Ramos (cell line): ENCODE data around the gene NLRP5.
"Not testable (repeated sequence)": the region's sequence is repeated elsewhere in the genome, so short reads cannot be mapped to it uniquely, and the experiment has no call there.

Experiments
- in situ Hi-C: fragments of 300-500 bp; cut with MboI; formaldehyde crosslinking; loops from one replicate; pipeline ENCODE4 v1.14.3; 2022; ENCODE audit warnings: low sequenced_read_pairs; ENCODE audit not compliant: unreplicated experiment

NLRP5 gene

DNA sequence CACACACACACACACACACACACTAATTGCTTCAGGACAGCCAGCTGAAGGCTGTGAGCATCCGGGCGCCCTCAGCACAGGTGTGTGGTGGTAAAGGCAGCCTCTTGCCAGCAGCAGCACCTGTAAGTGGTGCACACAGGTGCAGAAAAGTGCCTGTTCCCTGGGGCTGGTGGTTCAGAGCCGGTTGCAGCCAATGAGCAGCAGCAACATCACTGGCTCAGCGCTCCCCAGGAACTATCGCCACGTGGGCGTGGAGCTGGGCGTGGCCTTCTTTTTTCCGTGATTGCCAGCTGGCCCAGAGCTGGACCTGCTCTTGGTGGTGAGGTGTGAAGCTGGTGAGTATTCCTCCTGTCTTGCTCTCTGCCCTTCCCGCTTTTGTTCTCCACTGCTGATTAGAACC, at the start of gene NLRP5:
TSS of gene NLRP5 (plus strand) at position 289 of the 400 bp plus-strand sequence.
- in situ Hi-C loops: no loop called here

DNA sequence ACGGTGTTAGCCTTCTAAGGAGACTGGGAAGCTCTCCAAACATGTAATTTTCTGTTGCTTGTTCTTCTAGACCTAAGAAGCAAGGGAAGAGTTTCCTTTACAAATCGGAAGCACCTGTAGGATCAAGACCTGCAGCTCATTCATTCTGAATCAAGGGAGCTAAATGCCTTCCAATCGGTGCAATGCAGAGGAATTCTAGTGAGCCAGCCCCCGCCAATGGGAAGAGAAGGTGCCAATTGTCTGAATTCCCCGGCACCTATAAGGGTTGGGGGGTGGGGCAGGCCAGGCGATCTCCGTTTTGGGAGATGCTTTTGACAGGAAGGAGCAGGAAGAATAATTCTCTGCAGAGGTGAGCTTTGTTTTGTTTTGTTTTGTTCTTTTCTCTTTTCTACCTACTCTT, 47.4 kb upstream of the NLRP5 start:
- in situ Hi-C loops: no loop called here

DNA sequence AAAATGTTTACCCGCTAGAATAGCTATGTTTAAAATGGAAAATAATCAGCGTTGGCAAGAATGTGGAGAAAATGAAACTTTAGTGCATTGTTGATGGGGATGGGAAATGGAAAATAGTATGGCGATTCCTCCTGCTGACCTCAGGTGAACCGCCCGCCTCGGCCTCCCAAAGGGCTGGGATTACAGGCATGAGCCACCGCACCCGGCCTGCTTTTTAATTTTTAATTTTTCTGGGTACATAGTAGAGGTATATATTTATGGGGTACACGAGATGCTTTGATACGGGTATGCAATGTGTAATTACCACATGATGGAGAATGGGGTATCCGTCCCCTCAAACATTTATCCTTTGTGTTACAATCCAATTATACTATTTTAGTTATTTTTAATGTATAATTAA, 46.3 kb upstream of the NLRP5 start:
- in situ Hi-C loops: no loop called here

DNA sequence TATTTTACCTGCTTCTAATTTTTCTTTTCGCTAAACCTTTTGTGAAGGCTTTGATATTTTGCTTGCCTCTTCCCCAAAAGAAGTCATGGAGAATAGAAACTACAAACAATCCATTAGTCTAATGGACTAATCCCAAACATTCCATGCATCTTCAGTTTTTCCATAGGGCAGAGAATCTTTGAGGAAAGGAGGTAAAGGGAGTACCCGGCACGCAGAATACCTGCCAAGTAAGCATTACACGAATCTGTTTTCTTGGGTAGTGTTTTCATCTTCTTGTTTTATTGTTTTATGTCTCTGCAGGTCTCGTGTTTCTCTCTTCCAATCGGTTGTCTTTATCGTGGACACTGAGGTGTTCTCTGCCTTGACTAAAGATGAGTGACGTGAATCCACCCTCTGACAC, 39.0 kb upstream of the NLRP5 start, which contains the start of gene NLRP8:
TSS of gene NLRP8 (plus strand) at position 301 of the 400 bp plus-strand sequence.
- in situ Hi-C loops: no loop called here

DNA sequence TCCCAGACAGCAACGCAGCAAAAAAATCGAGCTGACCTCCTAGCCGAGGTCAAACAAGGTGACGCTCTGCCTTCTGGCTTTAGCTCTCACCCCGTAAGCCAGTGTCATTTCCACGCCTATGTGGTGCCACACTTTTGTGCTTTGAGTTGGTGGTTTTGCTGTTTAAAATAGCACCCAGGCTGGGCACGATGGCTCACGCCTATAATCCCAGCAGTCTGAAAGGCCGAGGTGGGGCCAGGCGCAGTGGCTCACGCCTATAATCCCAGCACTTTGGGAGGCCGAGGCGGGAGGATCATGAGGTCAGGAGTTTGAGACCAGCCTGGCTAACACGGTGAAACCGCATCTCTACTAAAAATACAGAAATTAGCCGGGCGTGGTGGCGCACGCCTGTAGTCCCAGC, 36.0 kb upstream of the NLRP5 start:
- in situ Hi-C loops: not testable (repeated sequence)

DNA sequence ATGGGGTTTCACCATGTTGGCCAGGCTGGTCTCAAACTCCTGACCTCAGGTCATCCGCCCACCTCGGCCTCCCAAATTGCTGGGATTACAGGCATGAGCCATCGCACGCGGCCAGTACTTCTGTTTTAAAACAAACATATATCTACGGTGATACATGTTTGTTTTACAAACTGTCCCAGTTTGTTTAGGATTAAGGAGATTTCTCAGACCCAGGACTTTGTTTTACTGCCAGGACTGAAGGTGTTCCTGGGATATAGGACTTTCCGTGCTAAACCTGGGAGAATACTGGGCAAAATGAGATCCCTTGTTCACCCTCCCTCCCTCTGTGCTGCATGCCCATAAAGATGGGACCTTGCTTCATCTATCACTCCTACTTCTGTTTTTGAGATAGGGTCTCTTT, 30.1 kb upstream of the NLRP5 start:
- in situ Hi-C loops: no loop called here

DNA sequence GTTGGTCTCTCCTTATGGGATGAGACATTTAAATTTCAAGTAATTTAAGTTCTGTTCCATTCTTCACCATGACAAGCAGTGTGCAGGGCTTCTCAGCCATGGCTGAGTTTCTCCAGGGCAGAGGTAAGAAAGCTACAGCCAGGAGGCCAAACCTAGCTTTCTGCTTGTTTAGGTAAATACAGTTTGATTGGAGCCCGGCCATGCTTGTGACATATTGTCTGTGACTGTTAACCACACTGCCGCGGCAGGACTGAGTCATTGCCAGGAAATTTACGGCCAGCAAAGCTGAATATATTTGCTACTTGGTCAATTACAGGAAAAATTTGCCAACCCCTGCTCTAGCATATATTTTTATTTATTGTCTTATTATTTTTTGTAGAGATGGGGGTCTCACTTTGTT, 28.2 kb upstream of the NLRP5 start:
- in situ Hi-C loops: no loop called here

DNA sequence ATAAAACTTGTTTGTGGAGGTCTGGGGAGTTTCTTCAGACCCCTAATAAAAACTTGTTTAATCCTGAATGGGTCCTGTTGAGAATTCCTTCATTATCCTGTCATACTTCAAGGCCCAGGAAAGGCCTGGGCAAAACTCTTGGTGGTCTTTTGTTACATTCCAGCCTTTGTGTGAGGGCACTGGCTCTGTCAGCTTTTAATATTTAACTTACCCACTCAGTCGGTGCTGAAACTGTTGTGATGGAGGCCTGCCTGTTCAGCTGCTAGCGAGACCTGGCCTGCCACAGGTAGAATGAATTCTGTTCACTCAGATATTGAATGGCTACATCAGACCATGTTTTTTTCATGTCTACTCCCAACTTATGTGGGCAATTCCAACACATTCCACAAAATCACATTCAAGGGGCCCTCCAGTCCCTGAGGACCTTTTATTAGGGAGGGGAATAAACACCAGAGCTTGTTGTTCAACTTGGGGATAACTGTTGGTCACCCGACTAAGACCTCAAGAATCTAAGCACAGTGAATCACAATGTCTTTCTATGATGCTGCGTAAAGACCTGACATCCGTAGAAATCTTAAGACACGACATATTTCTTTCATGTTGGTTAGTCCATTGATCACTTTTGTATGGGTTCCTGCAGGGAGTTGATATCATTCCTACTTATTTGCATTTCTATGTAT, 26.4 kb upstream of the NLRP5 start:
- in situ Hi-C loops: no loop called here

DNA sequence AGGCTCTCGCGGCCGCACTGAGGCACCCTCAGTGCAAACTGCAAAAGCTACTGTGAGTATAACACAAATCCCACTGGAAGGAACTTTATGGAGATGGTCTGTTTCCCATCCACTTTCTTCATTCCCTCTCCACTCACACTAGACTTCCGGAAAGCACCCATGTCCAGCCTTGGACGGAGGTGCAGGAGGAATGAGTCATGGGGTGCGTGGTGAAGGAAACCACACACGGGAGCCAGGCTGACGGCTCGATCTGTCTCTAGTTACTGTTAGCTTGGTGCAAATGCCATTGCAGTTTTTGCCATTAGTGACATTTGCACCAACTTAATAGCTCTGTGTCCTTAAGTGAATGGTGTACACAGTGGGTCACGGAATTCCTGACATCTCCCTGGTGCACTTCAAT, 24.4 kb upstream of the NLRP5 start:
- in situ Hi-C loops: no loop called here

DNA sequence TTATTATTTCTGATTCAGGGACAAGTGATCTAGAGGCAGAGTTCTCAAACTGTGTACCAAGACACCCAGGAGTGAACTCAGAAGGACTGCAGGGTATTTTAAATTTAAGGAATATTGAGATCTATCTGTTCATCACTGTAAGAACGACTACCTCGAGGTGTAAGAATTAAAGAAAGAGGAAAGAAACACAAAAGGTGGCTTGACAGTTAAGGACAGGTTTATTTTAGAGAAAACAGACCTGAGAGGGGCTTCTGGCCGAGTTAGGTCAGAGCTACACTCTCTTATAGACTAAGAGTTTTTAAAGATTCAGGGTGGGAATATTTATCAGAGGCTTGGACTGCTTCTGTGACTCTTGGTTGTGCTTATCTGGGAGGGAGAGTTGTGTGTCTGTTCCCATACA, 12.6 kb upstream of the NLRP5 start:
- in situ Hi-C loops: no loop called here

DNA sequence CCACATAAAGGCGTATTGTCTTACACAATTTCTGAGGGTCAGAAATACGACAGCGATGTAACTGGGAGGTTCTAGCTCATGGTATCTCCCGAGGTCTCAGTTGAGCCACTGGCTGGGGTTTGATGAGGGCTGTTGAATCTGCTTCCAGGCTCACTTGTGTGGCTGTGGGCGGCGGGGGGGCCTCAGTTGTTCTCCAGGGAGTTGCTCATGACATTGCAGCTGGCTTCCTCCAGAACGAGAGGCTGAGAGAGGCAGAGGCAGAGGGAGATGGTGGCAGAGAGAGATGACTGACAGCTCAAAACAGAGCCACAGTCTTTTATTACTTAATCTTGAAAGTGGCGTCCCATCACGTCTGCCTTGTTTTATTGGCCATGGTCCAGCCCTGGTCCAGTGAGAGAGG, 6.2 kb upstream of the NLRP5 start:
- in situ Hi-C loops: no loop called here

DNA sequence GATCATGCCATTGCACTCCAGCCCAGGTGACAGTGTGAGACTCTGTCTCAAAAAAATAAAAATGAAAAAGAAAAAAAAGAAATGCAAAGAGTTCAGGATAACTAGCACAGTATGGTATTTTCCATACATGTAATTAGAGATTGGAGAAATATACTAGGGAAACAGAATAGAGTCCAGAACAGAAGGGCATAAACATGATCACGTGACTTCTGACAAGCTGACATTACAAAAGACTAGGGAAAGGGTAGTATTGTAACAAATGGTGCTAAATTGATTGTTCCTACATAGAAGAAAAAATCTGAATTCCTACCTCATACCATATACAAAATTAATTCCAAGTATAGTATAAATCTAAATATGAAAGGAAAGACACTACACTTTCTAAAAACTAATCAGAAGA, 1.3 kb upstream of the NLRP5 start:
- in situ Hi-C loops: no loop called here

DNA sequence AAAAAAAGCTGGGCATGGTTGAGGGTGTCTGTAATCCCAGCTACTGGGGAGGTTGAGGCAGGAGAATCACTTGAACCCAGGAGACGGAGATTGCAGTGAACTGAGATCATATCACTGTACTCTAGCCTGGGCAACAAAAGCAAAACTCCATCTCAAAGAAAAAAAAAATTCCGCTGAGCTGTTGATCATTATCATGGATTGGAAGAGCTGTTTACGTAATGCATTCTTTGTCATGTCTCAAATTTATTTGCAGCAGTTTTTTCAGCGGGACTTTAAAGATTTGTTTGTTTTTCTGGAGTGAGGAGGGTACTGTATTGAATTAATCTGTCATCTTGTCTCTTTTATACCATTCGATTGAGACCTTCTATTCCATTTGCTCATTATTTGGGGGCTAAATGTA, 4.3 kb downstream of the NLRP5 start:
- in situ Hi-C loops: no loop called here

DNA sequence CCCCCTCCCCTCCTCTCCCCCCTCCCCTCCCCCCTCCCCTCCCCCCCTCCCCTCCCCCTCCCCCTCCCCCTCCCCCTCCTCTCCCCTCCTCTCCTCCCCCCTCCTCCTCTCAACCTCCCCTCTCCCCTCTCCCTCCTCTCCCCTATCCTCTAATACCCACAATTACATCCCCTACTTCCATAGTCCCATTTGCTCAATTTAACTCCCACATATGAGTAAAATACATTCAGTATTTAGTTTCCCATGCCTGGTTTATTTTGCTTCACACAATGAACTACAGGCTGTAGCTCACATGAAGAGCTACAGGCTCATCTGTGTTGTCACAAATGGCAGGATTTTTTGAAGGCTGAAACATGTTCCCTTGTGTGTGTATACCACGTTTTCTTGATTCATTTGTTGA, 6.9 kb downstream of the NLRP5 start:
- in situ Hi-C loops: no loop called here

DNA sequence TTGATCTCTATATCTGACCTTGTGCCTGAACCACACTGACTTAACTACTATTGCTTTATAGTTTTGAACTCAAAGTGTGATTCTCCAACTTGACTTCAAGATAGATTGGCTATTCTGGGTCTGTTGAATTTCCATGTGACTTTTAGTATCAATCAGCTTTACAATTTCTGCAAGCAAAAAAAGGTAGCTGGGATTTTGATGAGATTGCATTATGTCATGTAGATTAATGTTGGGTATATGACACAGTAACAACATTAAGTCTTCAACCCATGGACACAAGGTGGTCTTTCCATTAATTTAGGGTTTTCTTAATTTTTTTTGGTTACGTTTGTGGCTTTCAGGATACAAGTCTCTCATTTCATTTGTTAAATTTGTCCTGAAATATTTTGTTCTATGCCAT, 28.2 kb downstream of the NLRP5 start:
- in situ Hi-C loops: no loop called here

DNA sequence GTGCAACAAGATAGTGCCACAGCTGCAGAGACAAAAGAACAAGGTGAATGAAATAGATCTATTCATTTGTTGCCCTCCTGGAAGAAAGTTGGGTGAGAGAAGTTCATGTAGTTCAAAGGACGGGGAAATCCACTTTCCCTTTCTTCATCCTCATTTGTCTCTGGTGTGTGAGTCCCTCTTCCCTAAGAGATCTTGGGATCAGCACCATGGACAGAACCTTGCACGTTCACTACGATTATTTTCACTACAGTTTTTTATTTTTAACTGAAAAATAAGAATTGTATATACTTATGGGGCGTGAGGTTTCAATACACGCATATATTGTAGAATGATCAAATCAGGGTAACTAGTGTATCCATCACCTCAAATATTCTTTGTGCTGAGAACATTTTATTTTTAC, 29.2 kb downstream of the NLRP5 start:
- in situ Hi-C loops: no loop called here

DNA sequence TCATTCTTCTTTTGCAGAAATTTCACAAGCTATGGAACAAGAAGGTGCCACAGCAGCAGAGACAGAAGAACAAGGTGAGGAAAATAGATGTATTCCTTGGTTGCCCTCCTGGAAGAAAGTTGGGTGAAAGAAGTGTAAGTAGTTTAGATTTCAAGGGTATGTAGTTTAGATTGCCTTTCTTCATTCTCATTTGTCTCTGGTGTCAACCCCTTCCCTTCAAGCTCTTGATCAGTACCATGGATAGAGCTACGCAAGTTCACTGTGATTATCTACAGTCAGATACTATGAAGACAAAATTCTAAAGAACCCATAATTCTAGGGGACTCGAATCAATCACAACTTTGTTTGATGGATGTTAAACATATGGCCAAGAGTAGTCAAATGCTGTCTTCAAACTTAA, 32.8 kb downstream of the NLRP5 start:
- in situ Hi-C loops: not testable (repeated sequence)

DNA sequence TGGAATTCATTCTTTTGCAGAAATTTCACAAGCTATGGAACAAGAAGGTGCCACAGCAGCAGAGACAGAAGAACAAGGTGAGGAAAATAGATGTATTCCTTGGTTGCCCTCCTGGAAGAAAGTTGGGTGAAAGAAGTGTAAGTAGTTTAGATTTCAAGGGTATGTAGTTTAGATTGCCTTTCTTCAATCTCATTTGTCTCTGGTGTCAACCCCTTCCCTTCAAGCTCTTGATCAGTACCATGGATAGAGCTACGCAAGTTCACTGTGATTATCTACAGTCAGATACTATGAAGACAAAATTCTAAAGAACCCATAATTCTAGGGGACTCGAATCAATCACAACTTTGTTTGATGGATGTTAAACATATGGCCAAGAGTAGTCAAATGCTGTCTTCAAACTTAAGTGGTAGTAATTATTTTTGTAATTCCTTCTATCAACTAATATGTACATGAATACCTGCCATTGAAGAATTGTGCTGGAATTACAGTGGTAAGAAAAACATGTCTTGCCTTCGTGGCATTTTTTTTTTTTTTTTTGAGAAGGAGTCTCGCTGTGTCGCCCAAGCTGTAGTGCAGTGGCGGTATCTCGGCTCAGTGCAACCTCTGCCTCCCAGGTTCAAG, 33.9 kb downstream of the NLRP5 start:
- in situ Hi-C loops: not testable (repeated sequence)

DNA sequence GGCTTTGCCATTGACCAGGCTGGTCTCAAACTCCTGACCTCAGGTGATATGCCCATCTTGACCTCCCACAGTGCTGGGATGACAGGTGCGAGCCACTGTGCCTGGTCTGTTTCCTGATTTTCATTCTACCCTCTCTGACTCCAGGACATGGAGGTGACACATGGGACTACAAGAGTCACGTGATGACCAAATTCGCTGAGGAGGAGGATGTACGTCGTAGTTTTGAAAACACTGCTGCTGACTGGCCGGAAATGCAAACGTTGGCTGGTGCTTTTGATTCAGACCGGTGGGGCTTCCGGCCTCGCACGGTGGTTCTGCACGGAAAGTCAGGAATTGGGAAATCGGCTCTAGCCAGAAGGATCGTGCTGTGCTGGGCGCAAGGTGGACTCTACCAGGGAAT, 40.2 kb downstream of the NLRP5 start:
- in situ Hi-C loops: no loop called here

DNA sequence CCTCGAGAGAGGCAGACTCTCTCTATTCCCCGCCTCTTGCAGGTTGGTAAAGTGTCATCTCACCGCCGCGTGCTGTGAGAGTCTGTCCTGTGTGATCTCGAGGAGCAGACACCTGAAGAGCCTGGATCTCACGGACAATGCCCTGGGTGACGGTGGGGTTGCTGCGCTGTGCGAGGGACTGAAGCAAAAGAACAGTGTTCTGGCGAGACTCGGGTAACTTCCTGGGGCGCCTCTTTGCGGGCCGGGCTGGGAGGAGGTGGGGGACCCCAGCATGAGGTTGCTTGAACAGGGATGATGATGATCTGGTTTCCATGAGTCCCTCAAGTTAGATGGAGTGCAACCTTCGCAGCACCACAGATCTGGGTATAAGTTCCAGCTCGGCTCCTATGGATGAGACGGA, 67.0 kb downstream of the NLRP5 start:
- in situ Hi-C loops: no loop called here

DNA sequence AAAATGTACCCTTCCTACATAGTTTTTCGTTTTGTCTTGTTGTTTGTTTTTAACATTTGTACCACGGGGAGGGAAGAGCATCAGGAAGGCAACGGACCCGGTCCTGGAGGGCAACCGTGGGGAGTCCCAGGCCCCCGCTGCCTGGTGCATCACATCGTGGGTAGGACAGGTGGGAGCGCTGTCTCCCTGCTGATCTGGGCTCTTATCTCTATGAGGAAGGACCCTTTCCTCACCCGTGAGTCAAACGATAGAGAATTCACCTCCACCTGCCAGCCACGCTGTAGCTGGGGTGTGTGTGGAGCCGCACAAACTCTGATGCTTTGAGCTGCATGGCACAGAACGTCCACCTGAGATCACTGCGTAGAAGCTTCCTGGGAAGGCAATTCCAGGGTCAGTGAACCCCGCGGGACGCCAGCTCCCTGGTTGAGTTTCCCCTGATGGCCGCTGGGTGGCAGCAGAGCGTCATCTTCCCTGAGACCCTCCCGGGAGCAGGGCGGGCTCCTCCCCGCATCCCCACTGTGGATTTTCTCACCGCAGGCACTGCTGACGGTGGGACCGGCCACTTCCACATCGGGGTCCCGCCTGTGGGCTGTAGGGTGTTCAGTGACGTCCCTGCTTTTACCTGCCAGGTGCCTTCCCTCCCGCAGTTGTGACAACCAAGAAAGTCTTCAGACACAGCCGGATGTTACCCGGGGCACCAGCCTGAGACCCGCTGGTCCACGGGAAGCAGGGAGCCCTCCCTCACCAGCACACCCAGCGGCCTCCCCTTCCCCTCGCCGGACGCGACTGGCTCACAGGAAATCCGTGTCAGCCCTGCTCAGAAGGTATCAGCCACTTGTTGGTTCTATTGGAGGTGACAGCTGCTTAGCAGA, 79.8 kb downstream of the NLRP5 start:
- in situ Hi-C loops: no loop called here
